ENCODE results near the gene RAB10. TPM values are rescaled to one million over a fixed set of nuclear protein-coding genes. Genes with fewer than 3 reads are reported as not detected.

Gene RAB10
- total and polyA plus RNA-seq, 9 of the 15 experiments (the other 6 are each of a cell fraction or from before 2014, with no cell fraction given) = 25.1 to 214 (median 157) TPM

DNA sequence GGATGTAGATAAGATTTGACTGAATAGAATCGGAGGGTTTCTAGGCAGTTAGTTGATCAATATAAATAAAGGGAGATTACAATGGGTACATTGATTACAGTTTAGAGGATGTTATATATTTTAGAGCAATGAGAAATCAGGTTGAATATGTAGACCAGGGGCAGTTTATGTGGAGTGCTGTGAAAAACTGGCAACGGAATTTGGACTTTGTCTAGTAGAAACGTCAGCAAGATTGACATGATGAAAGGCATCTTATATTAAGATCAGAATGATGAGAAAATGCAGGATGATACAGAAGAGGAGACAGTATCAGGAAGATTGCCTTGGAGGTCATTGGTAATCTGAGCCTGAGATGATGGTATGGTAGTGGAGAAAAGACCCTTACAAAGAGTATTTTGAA lies 39.9 kb downstream of the RAB10 start (continued):
- TF ChIP-seq CSDE1 (IDR thresholded peaks at IDR 0.05) = 0 out of 4 replicates have a peak, but pooled peaks of 1 of the 2 experiments have one; percentile 49
- TF ChIP-seq, protein P1, sequence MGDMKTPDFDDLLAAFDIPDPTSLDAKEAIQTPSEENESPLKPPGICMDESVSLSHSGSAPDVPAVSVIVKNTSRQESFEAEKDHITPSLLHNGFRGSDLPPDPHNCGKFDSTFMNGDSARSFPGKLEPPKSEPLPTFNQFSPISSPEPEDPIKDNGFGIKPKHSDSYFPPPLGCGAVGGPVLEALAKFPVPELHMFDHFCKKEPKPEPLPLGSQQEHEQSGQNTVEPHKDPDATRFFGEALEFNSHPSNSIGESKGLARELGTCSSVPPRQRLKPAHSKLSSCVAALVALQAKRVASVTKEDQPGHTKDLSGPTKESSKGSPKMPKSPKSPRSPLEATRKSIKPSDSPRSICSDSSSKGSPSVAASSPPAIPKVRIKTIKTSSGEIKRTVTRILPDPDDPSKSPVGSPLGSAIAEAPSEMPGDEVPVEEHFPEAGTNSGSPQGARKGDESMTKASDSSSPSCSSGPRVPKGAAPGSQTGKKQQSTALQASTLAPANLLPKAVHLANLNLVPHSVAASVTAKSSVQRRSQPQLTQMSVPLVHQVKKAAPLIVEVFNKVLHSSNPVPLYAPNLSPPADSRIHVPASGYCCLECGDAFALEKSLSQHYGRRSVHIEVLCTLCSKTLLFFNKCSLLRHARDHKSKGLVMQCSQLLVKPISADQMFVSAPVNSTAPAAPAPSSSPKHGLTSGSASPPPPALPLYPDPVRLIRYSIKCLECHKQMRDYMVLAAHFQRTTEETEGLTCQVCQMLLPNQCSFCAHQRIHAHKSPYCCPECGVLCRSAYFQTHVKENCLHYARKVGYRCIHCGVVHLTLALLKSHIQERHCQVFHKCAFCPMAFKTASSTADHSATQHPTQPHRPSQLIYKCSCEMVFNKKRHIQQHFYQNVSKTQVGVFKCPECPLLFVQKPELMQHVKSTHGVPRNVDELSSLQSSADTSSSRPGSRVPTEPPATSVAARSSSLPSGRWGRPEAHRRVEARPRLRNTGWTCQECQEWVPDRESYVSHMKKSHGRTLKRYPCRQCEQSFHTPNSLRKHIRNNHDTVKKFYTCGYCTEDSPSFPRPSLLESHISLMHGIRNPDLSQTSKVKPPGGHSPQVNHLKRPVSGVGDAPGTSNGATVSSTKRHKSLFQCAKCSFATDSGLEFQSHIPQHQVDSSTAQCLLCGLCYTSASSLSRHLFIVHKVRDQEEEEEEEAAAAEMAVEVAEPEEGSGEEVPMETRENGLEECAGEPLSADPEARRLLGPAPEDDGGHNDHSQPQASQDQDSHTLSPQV (IDR thresholded peaks at IDR 0.05) = no peak

DNA sequence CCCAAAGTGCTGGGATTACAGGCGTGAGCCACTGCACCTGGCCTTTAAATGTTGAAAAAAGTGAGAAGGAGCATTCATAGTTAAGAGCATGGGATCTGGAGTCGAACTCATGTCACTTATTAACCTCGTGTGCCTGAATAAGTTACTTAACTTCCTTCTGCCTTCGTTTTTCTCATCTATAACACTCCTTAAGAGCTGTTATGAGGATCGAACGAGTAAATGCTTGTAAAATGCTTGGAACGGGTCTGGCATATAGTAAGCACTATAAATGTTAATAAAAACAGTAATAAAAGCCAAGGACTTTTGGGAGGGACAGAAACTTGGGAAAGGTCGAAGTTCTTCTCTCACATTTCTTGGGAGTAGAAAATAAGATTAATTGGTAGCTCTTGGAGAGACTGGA lies 40.8 kb downstream of the RAB10 start:
- no TSS peak for BruUV-seq (replicated peaks)
- no peak overlapping the region for H2AFZ ChIP-seq (ENCODE audit: low read depth, low read length)
- H3K9me1 ChIP-seq (ENCODE audit: control insufficient read depth, insufficient read depth, low read length) = no peaks in the 10 kb centered on the region
- CTCF ChIA-PET (ENCODE audit: low intra/inter-chr PET ratio) = no interaction called here
- H3K4me3 ChIP-seq = no peak overlapping the region
- ATAC-seq (no peak), DNase-seq (ENCODE audit: extremely low read depth in 1 of 4, low spot score in 3 of 4) (no peak), FAIRE-seq (no peak)
- H3K4me1 ChIP-seq (replicated peaks in 1 of 2; ENCODE audit: control insufficient read depth in 2 of 2, insufficient read depth in 2 of 2, low read length in 2 of 2) = peaks cover 20 to 62% of the 10 kb centered on the region in 2 experiments
- intact Hi-C loops (cut with micrococcal nuclease) = no loop called here
- H3K36me3 ChIP-seq (ENCODE audit: control insufficient read depth, insufficient read depth, low read length) = peaks cover 18% of the 10 kb centered on the region
- peak overlapping the region; percentile 55 for H3K4me2 ChIP-seq (ENCODE audit: insufficient read depth, low read length)
- 26% methylated on average over 8 of the region's 8 CpGs for WGBS (ENCODE audit: insufficient coverage, low coverage, missing lambda C conversion rate)
- POLR2A ChIA-PET = interaction anchor here (1.1 to 3.9 kb wide), 3 partner anchors 9 to 14 kb away, joined by 4 to 17 read pairs (median 7); no protein-coding TSS in a partner anchor
- peaks cover 5% of the 10 kb centered on the region for H3K9me3 ChIP-seq (replicated peaks; ENCODE audit: control insufficient read depth, insufficient read depth, low read depth, low read length)
- H3K9ac ChIP-seq (ENCODE audit: insufficient read depth in 1 of 2, low read depth in 2 of 2, low read length in 2 of 2) = peak overlapping the region in 1 of 2 experiments; percentile 50; a peak in 2 of 4 replicates
- H3K27ac ChIP-seq (ENCODE audit: extremely low read depth, low read depth, low read length) = peak overlapping the region; percentile 65
- H4K20me1 ChIP-seq (replicated peaks; ENCODE audit: control insufficient read depth, insufficient read depth, low read length) = 0 out of 2 replicates have a peak, but pooled peaks cover 2% of the 10 kb centered on the region
- peaks cover 100% of the 10 kb centered on the region for H3K79me2 ChIP-seq (ENCODE audit: control insufficient read depth, insufficient read depth, low read length)
- H3K27me3 ChIP-seq (ENCODE audit: control insufficient read depth in 2 of 2, insufficient read depth in 2 of 2, low read length in 2 of 2) = no peaks in the 10 kb centered on the region
- no peak for TF ChIP-seq ELF4 (CRISPR knock-in tag; IDR thresholded peaks at IDR 0.05)
- TF ChIP-seq SAFB2 (IDR thresholded peaks at IDR 0.05; ENCODE audit: borderline replicate concordance, low read depth, low read length, severe bottlenecking) = no peak
- no peak for TF ChIP-seq ETS1 (conservative IDR thresholded peaks at IDR 0.05; ENCODE audit: control insufficient read depth, low read depth, low read length)
- TF ChIP-seq MAFK (IDR thresholded peaks at IDR 0.05; ENCODE audit: low read length) = no peak
- TF ChIP-seq ZNF586 (CRISPR knock-in tag; conservative IDR thresholded peaks at IDR 0.05) = no peak
- no peak for TF ChIP-seq JUN (IDR thresholded peaks at IDR 0.05; ENCODE audit: borderline replicate concordance, low read depth, low read length)
- TF ChIP-seq JUN (CRISPR knock-in tag; IDR thresholded peaks at IDR 0.05; ENCODE audit: borderline replicate concordance) = no peak
- no peak for TF ChIP-seq ASH1L (IDR thresholded peaks at IDR 0.05; ENCODE audit: borderline replicate concordance, low read depth, partially characterized antibody)
- in situ Hi-C loops (cut with MboI) = no loop called here
